ENCODE results near the gene NDUFC2.

- TF ChIP-seq CTCF (IDR thresholded peaks at IDR 0.05; ENCODE audit: low read length), result no peak
- TF ChIP-seq EZH2 (IDR thresholded peaks at IDR 0.05; ENCODE audit: borderline replicate concordance, low read length), result no peak
Observed at GRCh38 chr11:78100261-78100660, 20.6 kb upstream of the NDUFC2 start.
